GM21619 (cell line): ENCODE measurements around the gene LRAT.
"Not testable (repeated sequence)": the region's sequence is repeated elsewhere in the genome, so short reads cannot be mapped to it uniquely, and the experiment has no call there.

Source experiments
- ATAC-seq: cut with Tn5 transposase; IDR thresholded peaks from one replicate; pipeline ENCODE4 v1.9.1; 2021; ENCODE audit not compliant: unreplicated experiment

LRAT gene

GRCh38 chr4:154743683-154744340 is at the start of gene LRAT:
LRAT (plus strand) TSS chr4:154744000; CDS start chr4:154744327, 327 bp downstream.
- no peak for ATAC-seq

GRCh38 chr4:154707877-154708276 is 35.9 kb upstream of the LRAT start:
- ATAC-seq = no peak

GRCh38 chr4:154709550-154709949 is 34.2 kb upstream of the LRAT start:
- no peak for ATAC-seq

DNA sequence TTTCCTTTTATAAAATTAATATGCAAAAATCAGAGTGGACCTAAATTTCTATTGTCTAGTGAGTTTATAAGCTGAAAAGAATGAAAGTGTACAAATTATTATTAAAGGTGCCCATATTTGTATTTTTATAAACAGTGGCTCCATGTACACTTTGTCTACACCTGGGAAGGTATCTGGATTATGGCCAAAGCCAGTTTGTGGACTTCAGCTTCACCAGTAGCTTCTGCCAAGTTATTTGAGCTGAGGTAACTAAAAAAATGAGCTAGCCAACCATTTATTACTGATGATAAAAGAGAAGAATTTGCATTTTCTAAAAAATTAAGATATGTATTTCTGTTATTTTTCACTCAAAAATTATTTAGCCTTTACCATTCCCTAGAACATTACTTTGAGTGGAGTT is 32.3 kb upstream of the LRAT start:
- no peak for ATAC-seq

DNA sequence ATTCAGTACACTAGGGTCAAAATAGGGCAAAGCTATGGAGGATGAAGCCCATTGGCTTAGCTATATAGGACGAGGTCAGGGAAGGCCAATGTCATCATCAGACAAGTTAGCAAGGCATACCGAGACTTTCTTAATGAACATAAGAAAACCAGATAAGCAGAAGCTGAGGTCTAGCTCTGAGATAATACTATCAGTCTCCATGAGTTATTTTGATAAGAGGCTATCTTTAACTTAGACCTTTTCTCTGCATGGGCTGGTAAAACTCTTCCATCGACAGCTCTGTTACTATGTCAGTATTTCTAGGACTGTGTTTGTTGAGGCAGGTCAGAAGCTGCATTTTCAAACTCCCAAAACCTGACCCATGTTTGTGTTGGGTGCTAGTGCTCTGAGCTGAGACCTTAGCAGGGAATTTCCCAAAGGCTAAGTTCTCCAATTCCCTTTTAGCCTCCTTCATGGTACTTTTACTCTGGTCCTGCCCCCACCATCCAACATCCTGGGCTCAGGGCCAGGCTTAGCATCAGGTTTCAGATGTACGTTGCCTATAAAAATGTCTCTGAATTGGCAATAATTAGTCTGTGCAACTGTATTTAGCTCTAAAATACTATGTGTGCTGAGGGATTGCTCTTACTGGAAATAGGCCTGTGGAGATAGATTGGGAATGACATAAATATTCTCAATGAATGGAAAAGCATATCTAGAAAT is 29.3 kb upstream of the LRAT start:
- ATAC-seq = no peak

GRCh38 chr4:154719087-154719486 is 24.7 kb upstream of the LRAT start:
- no peak for ATAC-seq

GRCh38 chr4:154720123-154720522 is 23.7 kb upstream of the LRAT start:
- peak; percentile 90 for ATAC-seq

GRCh38 chr4:154720618-154721267 is 23.1 kb upstream of the LRAT start:
- no peak for ATAC-seq

GRCh38 chr4:154722262-154722661 is 21.5 kb upstream of the LRAT start:
- no peak for ATAC-seq

- not testable (repeated sequence) for ATAC-seq
Measured at GRCh38 chr4:154723601-154724000, 20.2 kb upstream of the LRAT start.

- no peak for ATAC-seq
Measured at GRCh38 chr4:154727540-154727939, 16.3 kb upstream of the LRAT start.

DNA sequence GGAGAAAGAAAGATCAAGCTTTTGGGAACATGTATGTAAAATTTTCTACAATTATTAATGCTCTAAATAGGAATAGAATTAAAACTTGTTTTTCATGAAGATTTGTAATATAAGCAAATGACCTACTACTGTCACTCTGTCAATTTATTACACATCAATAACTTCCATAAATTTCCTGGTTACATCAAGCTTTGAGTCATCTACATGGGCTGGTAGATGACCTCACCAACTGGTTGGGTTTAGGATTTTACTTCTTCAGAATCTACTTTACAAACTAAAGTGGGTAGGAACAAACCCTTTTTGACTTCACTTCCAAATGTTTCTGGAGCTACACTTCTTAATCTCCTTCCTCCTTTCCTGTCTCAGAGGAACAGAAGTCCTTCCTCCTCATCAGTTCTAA is 12.0 kb upstream of the LRAT start:
- no peak for ATAC-seq

GRCh38 chr4:154732669-154733068 is 11.1 kb upstream of the LRAT start:
- ATAC-seq = no peak

GRCh38 chr4:154736770-154737169 is 7.0 kb upstream of the LRAT start:
- no peak for ATAC-seq

- no peak for ATAC-seq
Measured at GRCh38 chr4:154738426-154738825, 5.4 kb upstream of the LRAT start.

DNA sequence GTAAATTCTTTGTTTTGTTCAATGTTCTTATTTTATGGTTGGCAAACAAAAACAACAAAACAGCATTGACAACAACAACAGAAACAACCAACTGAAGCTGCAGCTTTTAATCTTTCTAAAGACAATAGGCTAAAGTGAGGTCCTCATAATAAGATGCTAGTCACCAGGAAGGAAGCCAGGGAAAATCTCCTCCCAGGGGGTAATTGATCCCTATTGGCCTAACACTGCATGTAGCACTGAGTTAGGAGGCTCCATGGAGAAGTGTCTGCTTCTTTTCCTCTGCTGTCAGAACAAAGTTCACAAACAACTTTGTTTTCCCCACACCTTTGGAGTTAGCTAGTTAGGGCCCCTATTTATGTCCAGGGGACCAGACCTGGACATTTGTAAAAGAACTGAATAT is 4.7 kb upstream of the LRAT start:
- ATAC-seq = no peak

GRCh38 chr4:154740462-154740861 is 3.3 kb upstream of the LRAT start:
- ATAC-seq = no peak

DNA sequence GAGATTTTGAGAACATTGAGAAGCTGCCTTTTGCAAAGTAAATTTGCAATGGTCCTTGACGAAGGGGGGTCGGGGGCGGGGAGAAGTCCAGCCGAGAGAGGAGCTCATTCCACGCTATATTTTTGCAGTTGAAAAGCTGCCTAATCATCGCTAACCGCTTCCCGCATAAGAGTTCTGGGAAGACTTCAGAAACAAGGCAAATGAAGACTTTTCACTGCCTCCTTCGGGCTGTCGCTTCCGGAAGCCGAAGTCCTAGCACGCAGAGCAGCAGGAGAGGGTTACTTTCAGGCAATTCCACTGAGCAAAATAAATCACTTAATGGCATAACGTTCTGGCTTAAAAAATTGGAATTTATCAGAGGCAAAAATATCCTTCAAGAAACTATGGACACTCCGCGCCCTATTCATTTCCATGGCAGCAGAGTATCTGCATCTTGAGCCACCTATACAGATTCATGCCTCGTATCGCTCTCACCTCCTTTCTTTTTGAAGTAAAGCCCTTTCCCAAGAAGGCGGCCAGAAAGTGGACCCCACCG is 2.6 kb upstream of the LRAT start:
- no peak for ATAC-seq

DNA sequence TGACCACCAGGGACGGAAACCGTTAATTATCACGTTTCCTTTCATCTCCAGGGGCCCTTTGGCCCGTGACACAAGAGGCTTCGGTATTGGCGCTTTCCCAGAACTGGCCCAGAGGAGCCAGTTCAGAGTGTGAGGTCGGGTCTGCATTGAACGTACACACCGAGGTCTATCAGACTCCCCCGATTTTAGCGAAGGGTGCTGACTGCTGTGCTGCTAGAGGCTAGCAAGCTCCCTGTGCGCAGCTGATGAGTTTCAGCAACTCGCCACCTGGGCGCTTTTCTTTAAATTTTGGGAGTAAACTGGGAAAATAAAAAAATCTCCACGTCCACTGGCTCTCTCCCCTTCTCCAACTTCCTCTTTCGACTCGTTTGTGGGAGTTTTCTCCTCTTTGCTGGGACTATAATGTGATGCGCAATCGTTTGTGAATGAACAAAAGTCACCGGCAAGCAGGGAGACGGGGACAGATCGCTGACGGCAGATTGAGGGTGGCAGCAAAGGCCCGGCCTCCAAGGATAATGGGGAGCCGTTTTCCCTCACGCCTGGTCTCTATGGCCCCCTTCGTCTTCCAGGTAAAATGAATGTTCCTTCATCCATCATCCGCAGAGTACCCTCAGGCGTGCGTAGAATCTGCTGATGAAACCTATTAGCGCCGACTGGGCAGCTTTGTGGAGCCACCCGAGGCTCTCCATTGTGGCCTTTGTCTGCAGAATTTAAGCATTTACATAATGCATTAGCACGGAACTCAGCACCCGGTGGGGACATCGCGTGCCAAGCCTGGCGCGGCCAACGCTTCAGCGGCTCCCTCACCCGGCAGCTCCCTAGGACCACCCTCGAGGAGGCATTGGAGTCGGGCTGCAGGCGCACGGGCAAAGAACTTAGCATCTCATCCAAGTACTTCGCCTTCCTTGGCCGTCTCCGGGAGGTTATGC is 1.6 kb upstream of the LRAT start:
- ATAC-seq = no peak

GRCh38 chr4:154744341-154744926 is 634 bp downstream of the LRAT start:
- no peak for ATAC-seq

GRCh38 chr4:154757713-154758112 is 13.9 kb downstream of the LRAT start:
- no peak for ATAC-seq
